Stimulated activated CD8-positive, alpha-beta memory T cell treated with anti-CD3 and anti-CD28 coated beads, Interleukin-7, amount 100 ng/mL, for 4 hours (primary cell): ENCODE data around the gene TLNRD1.
A peak's percentile ranks its signal among the peaks of the same experiment; 100 is the strongest.

Experiments used
- DNase-seq, 2 donors: peaks; one replicate each; pipeline ENCODE4 v3.0.0-alpha.2; 2020; ENCODE audit warnings: low read depth in 2 of 2

The TLNRD1 gene

GRCh38 chr15:80977627-80978036, 23.1 kb upstream of the TLNRD1 start:
- DNase-seq: no peak

- DNase-seq: no peak
These were observed 21.9 kb upstream of the TLNRD1 start for GRCh38 chr15:80978685-80979329.

- no peak for DNase-seq
These were observed 21.1 kb upstream of the TLNRD1 start for GRCh38 chr15:80979538-80980200.

DNA sequence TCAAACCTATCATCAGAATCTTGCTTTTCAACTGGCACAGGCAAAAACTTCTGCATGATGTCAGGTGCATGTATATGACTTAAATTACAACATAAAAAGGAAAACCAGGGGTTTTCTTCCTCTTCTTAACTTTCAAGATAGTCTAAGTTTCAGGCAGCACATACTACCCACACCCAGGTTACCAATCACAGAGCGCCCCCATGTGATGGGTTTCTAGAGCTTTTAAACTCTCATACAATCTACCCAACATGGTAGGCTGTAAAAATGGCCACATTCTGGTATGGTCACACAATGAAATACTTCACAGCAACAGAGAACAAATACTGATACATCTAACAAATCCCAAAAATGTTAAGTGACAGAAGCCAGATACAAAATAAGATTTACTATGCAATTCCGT, 18.5 kb upstream of the TLNRD1 start:
- no peak for DNase-seq

- DNase-seq: no peak
These were observed 17.9 kb upstream of the TLNRD1 start for GRCh38 chr15:80982839-80983238.

DNA sequence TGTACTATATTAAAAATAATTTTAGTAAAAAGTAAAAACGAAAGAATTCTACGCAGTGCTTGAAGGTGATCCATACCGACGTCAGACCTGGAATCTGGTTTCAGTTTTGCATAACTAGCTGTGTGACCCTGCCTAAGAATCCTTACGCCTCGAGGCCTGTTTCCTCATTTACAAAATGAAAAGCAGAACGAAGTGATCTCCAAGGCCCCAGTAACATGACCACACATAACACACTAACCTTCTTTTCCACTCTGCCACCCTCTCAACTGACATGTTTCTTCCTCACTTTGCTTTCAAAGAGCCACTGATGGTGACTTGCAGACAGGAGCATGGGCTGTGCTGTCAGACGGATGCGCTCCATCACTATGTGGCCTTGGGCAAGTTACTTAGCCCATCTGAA, 15.9 kb upstream of the TLNRD1 start:
- no peak for DNase-seq

DNA sequence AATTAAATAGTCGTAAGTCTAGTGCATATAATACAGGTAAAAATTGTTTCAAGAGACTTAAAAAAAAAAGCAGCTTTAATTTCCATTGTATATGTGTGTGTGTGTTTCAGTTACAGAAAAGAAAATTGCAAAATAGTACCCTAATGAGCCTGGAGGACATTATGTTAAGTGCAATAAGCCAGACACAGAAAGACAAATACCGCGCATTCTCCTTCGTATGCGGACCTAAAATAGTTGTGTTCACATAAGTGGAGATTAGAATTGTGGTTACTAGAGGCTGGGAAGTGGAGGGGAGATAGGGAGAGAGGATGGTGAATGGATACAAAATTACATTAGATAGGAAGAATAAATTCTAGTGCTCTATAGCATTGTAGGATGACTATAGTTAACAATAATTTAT, 14.7 kb upstream of the TLNRD1 start:
- no peak for DNase-seq

- DNase-seq: no peak
These were observed 14.2 kb upstream of the TLNRD1 start for GRCh38 chr15:80986487-80986886.

GRCh38 chr15:80988148-80988796, 12.5 kb upstream of the TLNRD1 start:
- DNase-seq: no peak

- no peak for DNase-seq
These were observed 11.6 kb upstream of the TLNRD1 start for GRCh38 chr15:80989081-80989517.

- DNase-seq: peak; percentile 93 to 94
These were observed 10.9 kb upstream of the TLNRD1 start, which contains the start of gene MESD for GRCh38 chr15:80989518-80990478. Gene MESD (minus strand): TSS chr15:80989819. CDS start chr15:80989791, 28 bp downstream.

- DNase-seq: no peak
These were observed 9.8 kb upstream of the TLNRD1 start for GRCh38 chr15:80990955-80991354.

DNA sequence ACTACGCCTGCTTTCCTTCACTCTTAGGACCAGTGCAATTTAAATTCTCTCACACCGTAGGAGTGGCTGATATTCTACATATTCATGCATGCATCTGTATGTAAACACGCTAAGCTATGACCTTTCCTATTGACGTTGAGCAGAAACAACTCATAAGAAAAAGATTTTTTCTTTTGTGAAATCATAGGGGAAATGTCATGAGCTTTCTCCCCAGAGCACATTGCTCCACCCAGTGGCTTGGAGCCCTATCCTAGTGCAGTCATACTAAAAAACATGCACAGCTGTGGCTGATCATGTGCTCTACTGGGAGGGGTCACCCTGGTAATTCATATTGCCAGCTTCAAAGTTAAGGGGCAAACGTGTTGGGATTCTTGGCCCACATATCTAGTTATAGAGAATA, 9.3 kb upstream of the TLNRD1 start:
- no peak for DNase-seq

GRCh38 chr15:80992006-80992405, 8.7 kb upstream of the TLNRD1 start:
- DNase-seq: no peak

GRCh38 chr15:80992441-80992840, 8.3 kb upstream of the TLNRD1 start:
- no peak for DNase-seq

DNA sequence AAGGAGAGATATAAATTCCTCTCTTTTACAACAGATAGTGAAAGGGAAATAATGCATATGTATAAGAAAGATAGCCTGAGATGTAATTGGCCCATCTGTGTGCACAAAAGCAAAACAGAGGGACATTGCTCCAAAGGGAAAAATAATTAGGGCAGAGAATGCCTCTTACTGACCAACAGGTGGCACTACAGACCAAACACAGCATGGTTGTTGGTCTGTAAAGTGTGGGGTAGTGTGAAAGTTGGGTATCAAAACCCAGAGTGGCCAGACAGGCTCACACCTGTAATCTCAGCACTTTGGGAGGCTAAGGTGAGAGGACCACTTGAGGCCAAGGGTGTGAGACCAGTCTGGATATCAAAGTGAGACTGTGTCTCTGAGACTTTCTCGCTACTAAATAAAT, 4.5 kb upstream of the TLNRD1 start:
- no peak for DNase-seq

- no peak for DNase-seq
These were observed 3.0 kb upstream of the TLNRD1 start for GRCh38 chr15:80997692-80998091.

GRCh38 chr15:80998251-80998650, 2.5 kb upstream of the TLNRD1 start:
- DNase-seq: no peak

DNA sequence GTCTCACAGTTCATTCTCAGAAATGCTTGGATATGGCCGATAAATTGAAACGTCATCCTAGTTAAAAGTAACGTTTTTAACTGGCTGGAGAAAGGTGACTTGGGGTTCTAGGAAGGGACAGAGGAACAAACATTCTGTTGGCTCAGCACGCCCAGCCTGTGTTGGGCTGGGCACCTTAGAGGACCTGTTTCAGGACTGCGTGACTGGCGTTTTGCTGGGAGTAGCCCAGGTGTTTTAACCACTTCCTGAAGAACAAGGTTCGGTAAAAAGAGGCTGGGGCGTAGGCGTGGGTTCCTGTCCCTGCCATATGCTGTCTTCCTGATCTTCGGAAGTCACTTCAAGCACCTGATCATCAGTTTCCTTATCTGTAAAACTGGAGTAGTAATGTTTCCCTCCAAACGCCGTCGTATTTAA, 1.1 kb upstream of the TLNRD1 start:
- peak in 1 of 2 donors; percentile 47 for DNase-seq

DNA sequence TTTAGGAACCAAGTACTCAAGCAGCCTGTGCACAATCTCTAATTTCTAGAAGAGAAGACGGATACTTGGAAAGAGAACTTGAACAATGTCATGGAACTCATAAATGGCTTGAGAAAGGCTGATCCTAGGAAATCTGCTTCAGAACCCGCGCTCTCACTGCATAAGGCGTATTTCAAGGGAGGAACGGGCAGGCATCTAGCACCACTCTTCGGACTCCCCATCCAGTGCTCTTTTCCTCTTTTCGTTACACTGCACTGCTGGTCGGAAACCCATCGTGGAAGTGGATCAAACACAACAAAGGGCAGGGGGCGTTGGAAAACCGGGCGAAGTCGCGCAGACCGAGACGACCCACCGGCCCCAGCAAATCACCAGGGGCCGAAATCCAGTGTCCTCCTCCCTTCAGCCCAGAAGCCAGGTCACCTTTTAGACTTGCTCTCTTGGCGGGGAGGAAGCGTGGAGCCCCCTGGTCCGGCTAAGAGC, 539 bp upstream of the TLNRD1 start:
- no peak for DNase-seq

- peak in 1 of 2 donors; percentile 52 for DNase-seq
These were observed 657 bp downstream of the TLNRD1 start for GRCh38 chr15:81001152-81002008.
